Body of pancreas (tissue), 4 donors: Measurements from ENCODE around the gene SELENOH.
"Not testable (repeated sequence)": the region's sequence is repeated elsewhere in the genome, so short reads cannot be mapped to it uniquely, and the experiment has no call there.

Experiments
- CTCF ChIP-seq, 7 experiments: fragments of 450-650 bp in 4 of 7; fragments of 200-600 bp in 3 of 7; sonication (generic) in 3 of 7; IDR thresholded peaks; one replicate each; pipeline ENCODE4 v1.5.1; 2016 to 2019; ENCODE audit warnings: antibody characterized with exemption in 7 of 7
- POLR2A ChIP-seq, 3 donors: fragments of 450-650 bp; IDR thresholded peaks; one replicate each; pipeline ENCODE4 v1.6.1; 2016; ENCODE audit warnings: antibody characterized with exemption in 3 of 3, mild to moderate bottlenecking in 2 of 3

GRCh38 chr11:57705432-57705831 is 35.9 kb upstream of the SELENOH start:
- not testable (repeated sequence) for TF ChIP-seq CTCF, POLR2A (IDR thresholded peaks at IDR 0.05)
